SH-SY5Y (cell line): ENCODE data around the gene ANKLE1.

ENCODE experiments used
- GATA2 ChIP-seq: IDR thresholded peaks from 2 replicates; pipeline ENCODE4 v1.6.1; 2011; ENCODE audit warnings: mild to moderate bottlenecking, low read depth, low read length
- GATA3 ChIP-seq: IDR thresholded peaks from 2 replicates; pipeline ENCODE4 v1.6.1; 2011; ENCODE audit warnings: low read depth, mild to moderate bottlenecking, low read length, moderate library complexity

- TF ChIP-seq GATA2 (no peak), GATA3 (no peak)
These were observed 30.8 kb downstream of the ANKLE1 start for GRCh38 chr19:17312189-17313113.
